HEK293 (cell line): ENCODE results near the gene SYNJ2BP.

ENCODE experiments used
- GLI4 ChIP-seq: fragments of 450-650 bp; formaldehyde crosslinking; IDR thresholded peaks from 2 replicates; pipeline ENCODE4 v1.5.1; 2016; ENCODE audit warnings: missing biosample characterization, missing genetic modification characterization
- KLF10 ChIP-seq: fragments of 450-650 bp; IDR thresholded peaks from 2 replicates; pipeline ENCODE4 v1.5.1; 2018; ENCODE audit warnings: missing biosample characterization, mild to moderate bottlenecking, missing genetic modification characterization
- ZNF341 ChIP-seq: fragments of 450-650 bp; formaldehyde crosslinking; IDR thresholded peaks from 2 replicates; pipeline ENCODE4; 2016; ENCODE audit warnings: low read depth, missing biosample characterization, missing genetic modification characterization
- ZNF354C ChIP-seq: fragments of 450-650 bp; formaldehyde crosslinking; IDR thresholded peaks from 2 replicates; pipeline ENCODE4 v1.5.1; 2016; ENCODE audit warnings: missing biosample characterization, missing genetic modification characterization, low read depth, borderline replicate concordance
- ZNF433 ChIP-seq: fragments of 450-650 bp; formaldehyde crosslinking; IDR thresholded peaks from 2 replicates; pipeline ENCODE4 v1.5.1; 2016; ENCODE audit warnings: missing biosample characterization, missing genetic modification characterization, low read depth
- ZNF785 ChIP-seq: fragments of 450-650 bp; formaldehyde crosslinking; IDR thresholded peaks from 2 replicates; pipeline ENCODE4 v1.5.1; 2016; ENCODE audit warnings: missing biosample characterization, missing genetic modification characterization
- ZNF830 ChIP-seq: fragments of 450-650 bp; IDR thresholded peaks from 2 replicates; pipeline ENCODE4 v1.5.0; 2018; ENCODE audit warnings: missing biosample characterization, missing genetic modification characterization, low read depth, mild to moderate bottlenecking, moderate library complexity
- TF ChIP-seq, protein P1 (sequence below): fragments of 450-650 bp; formaldehyde crosslinking; IDR thresholded peaks from 2 replicates; pipeline ENCODE4 v1.5.1; 2016; ENCODE audit warnings: missing biosample characterization, missing genetic modification characterization
- TF ChIP-seq, protein P2 (sequence below): fragments of 450-650 bp; formaldehyde crosslinking; IDR thresholded peaks from 2 replicates; pipeline ENCODE4 v1.5.1; 2016; ENCODE audit warnings: missing biosample characterization, missing genetic modification characterization

DNA sequence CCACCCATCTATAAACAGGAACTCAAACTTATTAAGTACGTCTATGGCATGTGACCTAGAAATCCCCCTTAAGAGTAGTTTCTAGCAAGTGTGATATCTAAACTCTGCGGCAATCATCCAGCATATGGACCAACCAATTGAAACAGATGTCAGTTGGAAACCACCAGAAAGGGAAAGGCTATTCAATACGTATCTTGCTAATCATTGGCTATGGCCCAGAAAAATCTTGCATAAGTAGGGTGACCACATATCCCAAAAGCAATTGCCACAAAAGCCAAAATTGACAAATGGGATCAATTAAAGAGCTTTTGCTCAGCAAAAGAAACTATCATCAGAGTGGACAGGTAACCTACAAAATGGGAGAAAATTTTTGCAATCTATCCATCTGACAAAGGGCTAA, 24.2 kb downstream of the SYNJ2BP start:
- TF ChIP-seq ZNF785 (tag by site-specific recombination) (no peak), ZNF354C (tag by site-specific recombination) (no peak), ZNF830 (tag by site-specific recombination) (no peak), ZNF433 (tag by site-specific recombination) (no peak), GLI4 (no peak), ZNF341 (tag by site-specific recombination) (no peak), KLF10 (no peak)
- TF ChIP-seq, protein P1, sequence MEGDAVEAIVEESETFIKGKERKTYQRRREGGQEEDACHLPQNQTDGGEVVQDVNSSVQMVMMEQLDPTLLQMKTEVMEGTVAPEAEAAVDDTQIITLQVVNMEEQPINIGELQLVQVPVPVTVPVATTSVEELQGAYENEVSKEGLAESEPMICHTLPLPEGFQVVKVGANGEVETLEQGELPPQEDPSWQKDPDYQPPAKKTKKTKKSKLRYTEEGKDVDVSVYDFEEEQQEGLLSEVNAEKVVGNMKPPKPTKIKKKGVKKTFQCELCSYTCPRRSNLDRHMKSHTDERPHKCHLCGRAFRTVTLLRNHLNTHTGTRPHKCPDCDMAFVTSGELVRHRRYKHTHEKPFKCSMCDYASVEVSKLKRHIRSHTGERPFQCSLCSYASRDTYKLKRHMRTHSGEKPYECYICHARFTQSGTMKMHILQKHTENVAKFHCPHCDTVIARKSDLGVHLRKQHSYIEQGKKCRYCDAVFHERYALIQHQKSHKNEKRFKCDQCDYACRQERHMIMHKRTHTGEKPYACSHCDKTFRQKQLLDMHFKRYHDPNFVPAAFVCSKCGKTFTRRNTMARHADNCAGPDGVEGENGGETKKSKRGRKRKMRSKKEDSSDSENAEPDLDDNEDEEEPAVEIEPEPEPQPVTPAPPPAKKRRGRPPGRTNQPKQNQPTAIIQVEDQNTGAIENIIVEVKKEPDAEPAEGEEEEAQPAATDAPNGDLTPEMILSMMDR (tag by site-specific recombination): no peak
- TF ChIP-seq, protein P2, sequence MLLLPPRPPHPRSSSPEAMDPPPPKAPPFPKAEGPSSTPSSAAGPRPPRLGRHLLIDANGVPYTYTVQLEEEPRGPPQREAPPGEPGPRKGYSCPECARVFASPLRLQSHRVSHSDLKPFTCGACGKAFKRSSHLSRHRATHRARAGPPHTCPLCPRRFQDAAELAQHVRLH (tag by site-specific recombination): no peak
